AG04450 (cell line): ENCODE measurements around the gene CNTNAP5. TPM values are rescaled to one million over a fixed set of nuclear protein-coding genes. Genes with fewer than 3 reads are reported as not detected.
"Not testable (repeated sequence)": the region's sequence is repeated elsewhere in the genome, so short reads cannot be mapped to it uniquely, and the experiment has no call there.

ENCODE experiments used
- CTCF ChIA-PET: fragments of 300-600, 350-600 bp; formaldehyde crosslinking; extraction: SDS; loops from one replicate; lab custom pipeline; 2022; ENCODE audit warnings: antibody characterized with exemption, inconsistent platforms; lab: Charles Lee
- POLR2A ChIA-PET: fragments of 350-600 bp; formaldehyde crosslinking; extraction: SDS; loops from one replicate; lab custom pipeline; 2021; ENCODE audit warnings: antibody characterized with exemption, inconsistent platforms; lab: Yijun Ruan, JAX
- DNase-seq: peaks from one replicate; pipeline ENCODE4 v3.0.0-alpha.2; 2011; ENCODE audit warnings: low read depth, low spot score
- H3K27ac ChIP-seq: one replicate; pipeline ENCODE4 v1.5.1; 2012; ENCODE audit warnings: low read depth, low read length, control low read depth
- H3K27me3 ChIP-seq: one replicate; pipeline ENCODE4 v1.6.0; 2012; ENCODE audit warnings: low read length; ENCODE audit not compliant: control insufficient read depth, insufficient read depth
- H3K4me3 ChIP-seq: 2 replicates; pipeline ENCODE4 v1.5.1; 2011; ENCODE audit warnings: mild to moderate bottlenecking, low read depth, low read length, control low read depth
- H3K9me3 ChIP-seq: 2 replicates; pipeline ENCODE4 v1.5.1; 2012; ENCODE audit warnings: low read length; ENCODE audit not compliant: control insufficient read depth, insufficient read depth
- polyA plus RNA-seq: library from polyadenylated mRNA; depleted of rRNA; stranded (reverse); fragments of >200 nt; gene quantifications from 2 replicates; pipeline ENCODE4 v1.2.3, GENCODE V29; 2011
- TF ChIP-seq, protein P1 (sequence below): IDR thresholded peaks from 2 replicates; pipeline ENCODE4 v1.5.1; 2011; ENCODE audit warnings: low read depth, low read length, control low read depth, inconsistent platforms

CNTNAP5 gene
- polyA plus RNA-seq, 1 experiment = not detected

DNA sequence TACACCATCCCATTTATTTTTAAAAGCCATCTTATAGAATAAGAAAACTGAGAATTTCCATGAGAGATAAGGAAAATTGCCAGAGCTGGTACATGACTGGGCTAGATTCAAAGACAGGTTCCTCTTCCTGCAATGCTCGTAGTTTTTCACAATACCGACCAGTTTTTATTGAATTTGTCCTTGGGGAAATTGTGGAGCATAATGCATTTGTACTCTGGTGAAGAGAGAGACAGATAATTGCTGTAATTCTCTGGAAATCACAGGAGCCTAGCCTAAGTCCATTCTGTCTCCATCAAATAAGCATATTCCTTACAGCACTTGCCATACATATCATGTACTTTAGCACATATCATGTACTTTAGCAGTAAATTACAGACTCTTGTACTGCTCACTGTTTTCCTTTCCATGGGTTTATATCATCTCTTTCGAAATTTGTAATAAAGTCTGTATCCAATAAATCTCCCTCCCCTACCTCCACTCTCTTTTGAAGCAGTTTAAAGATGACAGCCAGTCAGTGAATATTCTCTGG lies 355.2 kb downstream of the CNTNAP5 start:
- ChIA-PET CTCF (no interaction called here), POLR2A (no interaction called here)
- Histone ChIP-seq H3K27me3 (no peaks in the 10 kb centered on the region), H3K4me3 (no peak overlapping the region), H3K27ac (no peak overlapping the region), H3K9me3 (peaks cover 12% of the 10 kb centered on the region; the same call in 1 of the 2 replicates)
- DNase-seq = no peak
- TF ChIP-seq, protein P1, sequence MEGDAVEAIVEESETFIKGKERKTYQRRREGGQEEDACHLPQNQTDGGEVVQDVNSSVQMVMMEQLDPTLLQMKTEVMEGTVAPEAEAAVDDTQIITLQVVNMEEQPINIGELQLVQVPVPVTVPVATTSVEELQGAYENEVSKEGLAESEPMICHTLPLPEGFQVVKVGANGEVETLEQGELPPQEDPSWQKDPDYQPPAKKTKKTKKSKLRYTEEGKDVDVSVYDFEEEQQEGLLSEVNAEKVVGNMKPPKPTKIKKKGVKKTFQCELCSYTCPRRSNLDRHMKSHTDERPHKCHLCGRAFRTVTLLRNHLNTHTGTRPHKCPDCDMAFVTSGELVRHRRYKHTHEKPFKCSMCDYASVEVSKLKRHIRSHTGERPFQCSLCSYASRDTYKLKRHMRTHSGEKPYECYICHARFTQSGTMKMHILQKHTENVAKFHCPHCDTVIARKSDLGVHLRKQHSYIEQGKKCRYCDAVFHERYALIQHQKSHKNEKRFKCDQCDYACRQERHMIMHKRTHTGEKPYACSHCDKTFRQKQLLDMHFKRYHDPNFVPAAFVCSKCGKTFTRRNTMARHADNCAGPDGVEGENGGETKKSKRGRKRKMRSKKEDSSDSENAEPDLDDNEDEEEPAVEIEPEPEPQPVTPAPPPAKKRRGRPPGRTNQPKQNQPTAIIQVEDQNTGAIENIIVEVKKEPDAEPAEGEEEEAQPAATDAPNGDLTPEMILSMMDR = no peak

DNA sequence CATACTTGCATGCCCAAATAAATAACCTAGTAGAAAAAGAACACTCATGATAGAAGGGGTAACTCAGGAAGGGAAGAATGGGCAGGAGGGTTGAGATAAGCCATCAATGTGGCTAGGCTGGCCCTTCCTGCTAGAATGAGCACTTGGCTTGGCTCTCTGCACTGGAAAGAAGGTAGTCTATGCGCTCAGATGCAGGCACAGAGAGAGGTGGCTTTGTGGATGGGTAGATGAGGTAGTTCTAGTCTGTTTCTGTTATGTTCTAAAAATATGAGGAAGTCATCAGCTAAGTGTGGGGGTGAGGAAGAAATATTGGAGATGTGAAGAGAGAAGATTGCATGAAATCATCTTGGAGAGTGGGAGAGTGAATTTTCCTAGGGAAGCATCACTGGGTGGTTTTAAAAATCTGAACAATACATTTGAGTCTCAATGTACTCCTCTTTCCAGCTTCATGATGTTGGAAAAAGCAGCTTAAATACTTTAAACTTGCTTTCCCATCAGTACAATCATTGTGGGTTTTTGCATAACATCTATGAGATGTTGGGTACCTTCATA lies 357.1 kb downstream of the CNTNAP5 start:
- ChIA-PET CTCF (no interaction called here), POLR2A (no interaction called here)
- H3K27ac ChIP-seq = no peak overlapping the region
- TF ChIP-seq, protein P1 = no peak
- no peaks in the 10 kb centered on the region for H3K27me3 ChIP-seq
- H3K9me3 ChIP-seq = peaks cover 12% of the 10 kb centered on the region; the same call in 1 of the 2 replicates
- no peak for DNase-seq
- no peak overlapping the region for H3K4me3 ChIP-seq

DNA sequence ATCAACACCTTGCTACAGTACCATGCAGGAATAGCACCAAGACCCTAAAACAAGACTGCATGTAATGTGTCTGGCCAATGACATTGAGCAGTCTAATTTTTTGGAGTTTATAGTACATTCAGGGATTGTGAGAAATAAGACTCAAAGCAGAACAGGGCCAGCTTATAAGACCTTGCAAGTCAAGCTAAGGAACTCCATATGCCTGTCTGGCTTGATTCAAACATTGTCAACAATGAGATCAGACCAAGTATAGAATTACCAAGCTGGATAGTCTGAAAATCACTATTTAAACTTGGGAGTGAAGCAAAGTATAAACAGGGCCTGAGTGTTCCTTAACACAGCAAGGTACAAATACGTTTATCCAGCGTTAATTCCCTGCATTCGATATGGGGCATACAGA lies 370.9 kb downstream of the CNTNAP5 start:
- ChIA-PET CTCF (no interaction called here), POLR2A (no interaction called here)
- H3K4me3 ChIP-seq = no peak overlapping the region
- no peak for DNase-seq
- TF ChIP-seq, protein P1 = no peak
- peaks cover 12% of the 10 kb centered on the region for H3K9me3 ChIP-seq
- no peak overlapping the region for H3K27ac ChIP-seq
- no peaks in the 10 kb centered on the region for H3K27me3 ChIP-seq

DNA sequence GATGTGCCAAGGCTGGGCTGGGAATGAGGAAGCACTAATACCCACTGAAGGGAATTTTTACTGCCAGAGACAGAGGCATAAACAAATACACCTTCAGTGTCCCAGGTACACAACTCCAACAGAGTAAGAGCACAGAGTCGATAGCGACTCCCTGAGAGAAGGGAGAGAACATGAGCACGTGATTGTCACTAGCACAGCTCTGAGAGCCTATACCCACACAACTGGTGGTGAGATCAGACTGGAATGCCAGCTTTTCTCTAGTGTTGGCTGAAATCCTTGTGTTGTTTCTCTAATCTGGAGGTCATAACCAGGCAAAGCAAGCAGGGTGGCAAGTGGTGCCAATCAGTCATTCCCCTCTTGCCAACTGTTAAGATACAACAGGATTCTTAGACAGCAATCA lies 377.2 kb downstream of the CNTNAP5 start:
- ChIA-PET CTCF (no interaction called here), POLR2A (no interaction called here)
- Histone ChIP-seq H3K27me3 (no peaks in the 10 kb centered on the region), H3K9me3 (peaks cover 9% of the 10 kb centered on the region), H3K4me3 (no peak overlapping the region), H3K27ac (no peak overlapping the region)
- TF ChIP-seq, protein P1 = no peak
- DNase-seq = no peak

DNA sequence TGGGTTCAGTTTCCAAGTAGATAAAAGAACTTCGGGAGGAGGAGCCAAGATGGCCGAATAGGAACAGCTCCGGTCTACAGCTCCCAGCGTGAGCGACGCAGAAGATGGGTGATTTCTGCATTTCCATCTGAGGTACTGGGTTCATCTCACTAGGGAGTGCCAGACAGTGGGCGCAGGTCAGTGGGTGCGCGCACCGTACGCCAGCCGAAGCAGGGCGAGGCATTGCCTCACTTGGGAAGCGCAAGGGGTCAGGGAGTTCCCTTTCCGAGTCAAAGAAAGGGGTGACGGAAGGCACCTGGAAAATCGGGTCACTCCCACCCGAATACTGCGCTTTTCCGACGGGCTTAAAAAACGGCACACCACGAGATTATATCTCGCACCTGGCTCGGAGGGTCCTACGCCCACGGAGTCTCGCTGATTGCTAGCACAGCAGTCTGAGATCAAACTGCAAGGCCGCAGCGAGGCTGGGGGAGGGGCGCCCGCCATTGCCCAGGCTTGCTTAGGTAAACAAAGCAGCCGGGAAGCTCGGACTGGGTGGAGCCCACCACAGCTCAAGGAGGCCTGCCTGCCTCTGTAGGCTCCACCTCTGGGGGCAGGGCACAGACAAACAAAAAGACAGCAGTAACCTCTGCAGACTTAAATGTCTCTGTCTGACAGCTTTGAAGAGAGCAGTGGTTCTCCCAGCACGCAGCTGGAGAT lies 382.9 kb downstream of the CNTNAP5 start:
- not testable (repeated sequence) for H3K4me3 ChIP-seq

More for the DNA sequence above, 382.9 kb downstream of the CNTNAP5 start:
- POLR2A ChIA-PET, H3K27me3 ChIP-seq, H3K9me3 ChIP-seq, DNase-seq, H3K27ac ChIP-seq, CTCF ChIA-PET: not testable (repeated sequence)
